CD14-positive monocyte (primary cell): ENCODE results near the gene NUAK1. TPM values are rescaled to one million over a fixed set of nuclear protein-coding genes. Genes with fewer than 3 reads are reported as not detected.

Experiments
- DNase-seq, 3 donors: peaks; one replicate each; pipeline ENCODE4 v3.0.0-alpha.2; 2011 to 2022
- H2AFZ ChIP-seq: 2 replicates; pipeline ENCODE4 v1.6.0; 2012; ENCODE audit warnings: mild to moderate bottlenecking, low read depth, low read length, inconsistent platforms; ENCODE audit not compliant: insufficient read depth, poor library complexity, severe bottlenecking
- H3K27ac ChIP-seq, 2 donors: 1 replicate in 1 of 2; 2 replicates in 1 of 2; pipeline ENCODE4 v1.5.1; 2012 to 2013; ENCODE audit warnings: low read length in 2 of 2, control low read depth in 1 of 2, inconsistent platforms in 1 of 2, low read depth in 1 of 2, mild to moderate bottlenecking in 1 of 2
- H3K27me3 ChIP-seq, 2 donors: one replicate each; pipeline versions ENCODE4 v1.6.0 to v1.6.1; 2011 to 2013; ENCODE audit warnings: low read length in 2 of 2; ENCODE audit not compliant: control insufficient read depth in 2 of 2, insufficient read depth in 2 of 2
- H3K36me3 ChIP-seq, 2 donors: replicated peaks in 1 of 2; 1 replicate in 1 of 2; 2 replicates in 1 of 2; pipeline versions ENCODE4 v1.5.1 to v1.6.1; 2012 to 2013; ENCODE audit warnings: low read length in 2 of 2, control low read depth in 1 of 2, inconsistent platforms in 1 of 2, mild to moderate bottlenecking in 1 of 2; ENCODE audit not compliant: insufficient read depth in 2 of 2, control insufficient read depth in 1 of 2
- H3K4me1 ChIP-seq, 2 donors: 1 replicate in 1 of 2; 2 replicates in 1 of 2; pipeline versions ENCODE4 v1.5.1 to v1.6.1; 2012 to 2013; ENCODE audit warnings: low read length in 2 of 2, control low read depth in 1 of 2, inconsistent platforms in 1 of 2, mild to moderate bottlenecking in 1 of 2, moderate library complexity in 1 of 2; ENCODE audit not compliant: insufficient read depth in 2 of 2, control insufficient read depth in 1 of 2
- H3K4me2 ChIP-seq: replicated peaks from 2 replicates; pipeline ENCODE3; 2012; ENCODE audit warnings: low read length, moderate library complexity, mild to moderate bottlenecking; ENCODE audit not compliant: poor library complexity, severe bottlenecking; ENCODE audit errors: extremely low read depth
- H3K4me3 ChIP-seq, 3 experiments: fragments of 200-600 bp in 1 of 3; sonication (generic) in 1 of 3; replicated peaks in 1 of 3; 1 replicate in 2 of 3; 2 replicates in 1 of 3; pipeline ENCODE4 v1.5.1; 2011 to 2013; ENCODE audit warnings: low read length in 3 of 3, mild to moderate bottlenecking in 3 of 3, control low read depth in 2 of 3, low read depth in 2 of 3, inconsistent platforms in 1 of 3, moderate library complexity in 1 of 3
- H3K79me2 ChIP-seq: 2 replicates; pipeline ENCODE4 v1.6.0; 2012; ENCODE audit warnings: mild to moderate bottlenecking, control low read depth, inconsistent platforms, low read length, moderate library complexity; ENCODE audit not compliant: insufficient read depth
- H3K9ac ChIP-seq: 2 replicates; pipeline ENCODE4 v1.6.0; 2017; ENCODE audit warnings: low read length, mild to moderate bottlenecking; ENCODE audit not compliant: insufficient read depth, poor library complexity, severe bottlenecking
- H3K9me3 ChIP-seq, 2 donors: replicated peaks in 1 of 2; 1 replicate in 1 of 2; 2 replicates in 1 of 2; pipeline versions ENCODE4 v1.5.1 to v1.6.1; 2012 to 2013; ENCODE audit warnings: low read length in 2 of 2, control low read depth in 1 of 2; ENCODE audit not compliant: control insufficient read depth in 1 of 2, insufficient read depth in 1 of 2
- H4K20me1 ChIP-seq: 2 replicates; pipeline ENCODE4 v1.6.0; 2012; ENCODE audit warnings: mild to moderate bottlenecking, low read length, control low read depth, moderate library complexity; ENCODE audit not compliant: insufficient read depth
- H3K27ac Mint-ChIP-seq, 7 donors: one replicate each; pipeline ENCODE4 v1.8.0; 2020; ENCODE audit warnings: mild to moderate bottlenecking in 7 of 7, mixed read lengths in 7 of 7, moderate library complexity in 6 of 7, inconsistent platforms in 2 of 7
- H3K27me3 Mint-ChIP-seq, 3 donors: one replicate each; pipeline ENCODE4 v1.8.0; 2021 to 2022; ENCODE audit warnings: low read depth in 3 of 3, mild to moderate bottlenecking in 3 of 3, mixed read lengths in 3 of 3, moderate library complexity in 3 of 3, inconsistent platforms in 1 of 3
- H3K36me3 Mint-ChIP-seq, 2 donors: one replicate each; pipeline ENCODE4 v1.8.0; 2020; ENCODE audit warnings: mixed read lengths in 2 of 2, inconsistent platforms in 1 of 2, mild to moderate bottlenecking in 1 of 2
- H3K4me1 Mint-ChIP-seq: one replicate; pipeline ENCODE4 v1.8.0; 2020; ENCODE audit warnings: mild to moderate bottlenecking, mixed read lengths
- H3K4me3 Mint-ChIP-seq, 2 donors: one replicate each; pipeline ENCODE4 v1.8.0; 2020; ENCODE audit warnings: mild to moderate bottlenecking in 2 of 2, mixed read lengths in 2 of 2, moderate library complexity in 1 of 2
- H3K9me3 Mint-ChIP-seq, 7 donors: one replicate each; pipeline ENCODE4 v1.8.0; 2020 to 2022; ENCODE audit warnings: mixed read lengths in 7 of 7, mild to moderate bottlenecking in 6 of 7, moderate library complexity in 6 of 7, inconsistent platforms in 2 of 7
- WGBS: methylation state at CpG from one replicate; pipeline ENCODE4 v1.1.5; 2013; ENCODE audit warnings: missing lambda C conversion rate; ENCODE audit not compliant: insufficient coverage; 5-methylcytosine and 5-hydroxymethylcytosine counted together
- intact Hi-C, 2 donors: fragments of 100-400 bp; cut with micrococcal nuclease; formaldehyde crosslinking; loops; one replicate each; pipeline versions ENCODE4 v1.15.0 to v1.15.1; 2023
- polyA plus RNA-seq, 3 donors: library from polyadenylated mRNA; depleted of rRNA in 1 of 3; unstranded in 2 of 3; stranded (reverse) in 1 of 3; fragments of 300-500 nt in 2 of 3; fragments of >200 nt in 1 of 3; fragmentation: Illumina TruSeq in 2 of 3; gene quantifications; 1 replicate in 2 of 3; 2 replicates in 1 of 3; pipeline ENCODE4 v1.2.3, GENCODE V29; 2012 to 2021
- TF ChIP-seq, protein P1 (sequence below): fragments of 200-600 bp; IDR thresholded peaks from one replicate; pipeline ENCODE4 v1.8.0; 2022; ENCODE audit warnings: antibody characterized with exemption, mild to moderate bottlenecking

Gene NUAK1
- polyA plus RNA-seq, 3 donors, result not detected

GRCh38 chr12:106107566-106107965 lies 31.2 kb downstream of the NUAK1 start:
- Histone ChIP-seq H3K4me3 (no peak overlapping the region), H3K9me3 (no peaks in the 10 kb centered on the region), H3K4me2 (no peak overlapping the region), H3K9ac (no peak overlapping the region), H3K4me1 (peaks cover 5 to 6% of the 10 kb centered on the region in 2 donors), H2AFZ (no peak overlapping the region), H3K79me2 (no peaks in the 10 kb centered on the region), H3K27me3 (peaks cover 2 to 7% of the 10 kb centered on the region in 2 donors), H4K20me1 (no peaks in the 10 kb centered on the region), H3K27ac (no peak overlapping the region), H3K36me3 (no peaks in the 10 kb centered on the region)
- intact Hi-C loops, result no loop called here
- Mint-ChIP-seq H3K36me3 (no peaks in the 10 kb centered on the region), H3K4me1 (peaks cover 5% of the 10 kb centered on the region), H3K27ac (no peak overlapping the region), H3K27me3 (peaks cover 3 to 21% (median 6%) of the 10 kb centered on the region in 3 donors), H3K9me3 (no peaks in the 10 kb centered on the region), H3K4me3 (no peak overlapping the region)
- TF ChIP-seq, protein P1, sequence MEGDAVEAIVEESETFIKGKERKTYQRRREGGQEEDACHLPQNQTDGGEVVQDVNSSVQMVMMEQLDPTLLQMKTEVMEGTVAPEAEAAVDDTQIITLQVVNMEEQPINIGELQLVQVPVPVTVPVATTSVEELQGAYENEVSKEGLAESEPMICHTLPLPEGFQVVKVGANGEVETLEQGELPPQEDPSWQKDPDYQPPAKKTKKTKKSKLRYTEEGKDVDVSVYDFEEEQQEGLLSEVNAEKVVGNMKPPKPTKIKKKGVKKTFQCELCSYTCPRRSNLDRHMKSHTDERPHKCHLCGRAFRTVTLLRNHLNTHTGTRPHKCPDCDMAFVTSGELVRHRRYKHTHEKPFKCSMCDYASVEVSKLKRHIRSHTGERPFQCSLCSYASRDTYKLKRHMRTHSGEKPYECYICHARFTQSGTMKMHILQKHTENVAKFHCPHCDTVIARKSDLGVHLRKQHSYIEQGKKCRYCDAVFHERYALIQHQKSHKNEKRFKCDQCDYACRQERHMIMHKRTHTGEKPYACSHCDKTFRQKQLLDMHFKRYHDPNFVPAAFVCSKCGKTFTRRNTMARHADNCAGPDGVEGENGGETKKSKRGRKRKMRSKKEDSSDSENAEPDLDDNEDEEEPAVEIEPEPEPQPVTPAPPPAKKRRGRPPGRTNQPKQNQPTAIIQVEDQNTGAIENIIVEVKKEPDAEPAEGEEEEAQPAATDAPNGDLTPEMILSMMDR, result no peak
- 100% methylated on average over 2 of the region's 2 CpGs for WGBS
- no peak for DNase-seq

GRCh38 chr12:106106892-106107291 lies 31.9 kb downstream of the NUAK1 start:
- TF ChIP-seq, protein P1, result no peak
- no peaks in the 10 kb centered on the region for H3K9me3 ChIP-seq
- H2AFZ ChIP-seq, result no peak overlapping the region
- Mint-ChIP-seq H3K4me3 (no peak overlapping the region), H3K4me1 (no peaks in the 10 kb centered on the region), H3K9me3 (no peaks in the 10 kb centered on the region), H3K27me3 (peaks cover 3 to 21% (median 6%) of the 10 kb centered on the region in 3 donors), H3K27ac (no peak overlapping the region), H3K36me3 (no peaks in the 10 kb centered on the region)
- no peak overlapping the region for H3K9ac ChIP-seq
- no peak overlapping the region for H3K4me3 ChIP-seq
- peaks cover 2 to 7% of the 10 kb centered on the region in 2 donors for H3K27me3 ChIP-seq
- H3K27ac ChIP-seq, result no peak overlapping the region
- intact Hi-C loops, result no loop called here
- no peaks in the 10 kb centered on the region for H4K20me1 ChIP-seq
- no peak overlapping the region for H3K4me2 ChIP-seq
- H3K79me2 ChIP-seq, result no peaks in the 10 kb centered on the region
- WGBS, result 26% methylated on average over 4 of the region's 6 CpGs
- no peaks in the 10 kb centered on the region for H3K36me3 ChIP-seq
- no peak for DNase-seq
- H3K4me1 ChIP-seq, result no peaks in the 10 kb centered on the region
